HG02623 (cell line): Measurements from ENCODE around the gene MYO9A.

Source experiments
- ATAC-seq: cut with Tn5 transposase; IDR thresholded peaks from one replicate; pipeline ENCODE4 v1.9.1; 2021; ENCODE audit warnings: moderate library complexity; ENCODE audit not compliant: unreplicated experiment

The MYO9A gene

DNA sequence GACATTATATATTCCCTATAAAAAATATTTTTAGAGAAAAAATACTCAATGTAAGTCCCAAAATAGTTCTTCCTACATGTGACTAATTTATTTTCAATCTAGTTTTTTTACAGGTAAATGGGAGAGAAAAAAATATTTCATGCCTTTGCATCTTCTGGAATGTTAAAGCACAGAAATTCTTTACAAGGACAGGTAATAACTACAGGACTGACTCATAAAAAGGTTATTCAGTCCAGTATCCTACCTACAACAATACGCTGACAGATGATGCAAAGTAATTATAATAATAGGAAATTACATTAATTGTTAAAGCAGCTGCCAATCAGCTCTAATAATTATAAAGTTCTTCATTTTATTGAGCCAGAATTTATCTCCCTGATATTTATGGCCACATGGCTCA lies 147.5 kb downstream of the MYO9A start:
- ATAC-seq, result no peak

- no peak for ATAC-seq
Observed at GRCh38 chr15:71962537-71962936, 155.4 kb downstream of the MYO9A start.

GRCh38 chr15:71957026-71957425 lies 160.9 kb downstream of the MYO9A start:
- ATAC-seq, result no peak

DNA sequence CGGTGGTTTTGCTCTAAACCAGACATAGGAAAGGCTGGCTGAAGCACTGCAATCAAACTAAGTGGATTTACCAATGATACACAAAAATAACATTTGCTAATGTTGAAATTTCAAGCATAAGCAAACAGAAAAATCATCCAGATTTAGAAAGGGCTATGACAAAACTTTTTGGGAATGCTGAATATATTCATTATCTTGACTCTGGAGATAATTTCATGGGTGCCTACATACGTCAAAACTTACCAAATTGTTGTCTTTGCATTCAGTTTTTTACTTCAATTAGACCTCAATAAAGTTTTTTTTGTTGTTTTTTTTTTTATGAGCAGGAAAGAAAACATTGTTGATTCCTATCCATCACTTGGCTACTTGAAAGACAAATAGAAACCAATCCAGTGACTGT lies 166.8 kb downstream of the MYO9A start:
- no peak for ATAC-seq

- no peak for ATAC-seq
Observed at GRCh38 chr15:71945012-71945411, 172.9 kb downstream of the MYO9A start.

- no peak for ATAC-seq
Observed at GRCh38 chr15:71943806-71944205, 174.1 kb downstream of the MYO9A start.

- ATAC-seq, result no peak
Observed at GRCh38 chr15:71939981-71940588, 177.9 kb downstream of the MYO9A start.

DNA sequence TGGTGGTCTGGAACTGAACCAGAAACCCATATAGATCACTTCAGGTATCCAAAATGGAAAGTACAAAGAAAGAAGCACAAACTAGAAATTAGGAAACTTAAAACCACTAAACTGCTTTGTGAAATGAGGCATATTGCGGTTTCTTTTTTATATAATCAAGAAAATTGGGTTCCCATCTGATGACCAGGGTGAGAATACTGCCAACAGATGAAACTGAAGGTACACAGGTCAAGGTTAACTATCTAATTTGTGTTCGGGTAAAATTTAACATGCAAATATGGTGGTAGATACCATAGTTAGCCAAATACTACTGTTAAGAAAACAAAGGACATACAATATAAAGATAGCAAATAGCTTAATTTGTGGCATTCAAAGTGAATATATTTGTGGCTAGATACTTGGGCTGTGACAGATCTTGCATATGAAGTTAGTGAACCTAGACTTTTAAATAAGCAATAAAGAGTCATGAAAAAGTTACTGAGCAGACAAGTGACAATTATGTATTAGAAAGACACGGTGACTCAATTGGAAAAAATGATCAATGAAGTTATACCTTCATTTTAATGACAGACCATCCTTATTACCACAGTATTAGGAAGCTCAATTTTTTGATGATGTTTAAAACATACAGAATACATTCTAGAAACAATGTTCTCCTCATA lies 180.2 kb downstream of the MYO9A start:
- no peak for ATAC-seq

- no peak for ATAC-seq
Observed at GRCh38 chr15:71934446-71934845, 183.5 kb downstream of the MYO9A start.

DNA sequence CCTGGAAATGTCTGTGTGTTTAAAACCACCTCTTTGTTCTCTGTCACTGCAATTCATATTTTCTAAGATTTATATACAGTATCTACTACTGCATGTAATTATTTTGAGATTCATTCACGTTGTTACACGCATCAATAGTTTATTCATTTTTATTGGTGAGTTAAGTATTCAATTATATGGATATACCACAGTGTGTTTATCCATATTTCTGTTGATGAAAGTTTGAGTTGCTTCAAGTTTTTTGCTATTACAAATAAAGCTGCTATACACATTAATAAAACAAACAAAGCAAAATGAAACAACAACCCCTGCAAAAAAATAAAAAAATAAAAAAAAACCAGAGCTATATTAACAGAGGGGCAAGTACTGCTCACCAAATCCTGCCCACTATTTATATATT lies 185.3 kb downstream of the MYO9A start:
- no peak for ATAC-seq

DNA sequence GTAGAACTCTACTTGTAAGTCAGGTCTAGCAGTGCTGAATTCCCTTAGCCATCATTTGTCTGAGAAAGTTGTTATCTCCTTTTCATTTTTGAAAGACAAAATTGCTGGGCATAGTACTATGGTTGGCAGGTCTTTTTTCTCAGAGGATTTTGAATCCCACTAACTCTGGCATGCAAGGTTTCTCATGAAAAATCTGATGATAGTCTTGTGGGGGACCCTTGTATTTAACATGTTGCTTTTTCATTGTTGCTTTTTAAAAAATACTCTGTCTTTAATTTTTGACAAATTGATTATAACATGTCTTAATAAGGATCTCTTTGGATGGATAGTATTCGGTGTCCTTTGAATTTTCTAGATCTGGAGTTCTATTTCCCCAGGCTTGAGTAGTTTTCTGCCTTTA lies 186.7 kb downstream of the MYO9A start:
- no peak for ATAC-seq

GRCh38 chr15:71925145-71925544 lies 192.8 kb downstream of the MYO9A start:
- ATAC-seq, result no peak

GRCh38 chr15:71921191-71921590 lies 196.8 kb downstream of the MYO9A start:
- ATAC-seq, result no peak

DNA sequence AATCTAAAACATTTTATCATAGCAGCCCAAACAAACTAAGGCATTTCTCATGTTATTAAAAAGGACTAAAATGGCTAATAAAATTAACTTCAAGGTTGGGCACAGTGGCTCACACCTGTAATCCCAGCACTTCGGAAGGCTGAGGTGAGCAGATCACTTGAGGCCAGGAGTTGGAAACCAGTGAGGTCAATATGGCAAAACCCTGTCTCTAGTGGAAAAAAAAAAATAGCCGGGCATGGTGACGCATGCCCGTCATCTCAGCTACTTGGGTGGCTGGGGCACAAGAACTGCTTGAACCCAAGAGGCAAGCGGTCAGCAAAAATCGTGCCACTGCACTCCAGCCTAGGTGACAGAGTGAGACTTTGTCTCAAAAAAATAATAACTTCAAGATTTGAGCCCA lies 197.4 kb downstream of the MYO9A start:
- no peak for ATAC-seq

DNA sequence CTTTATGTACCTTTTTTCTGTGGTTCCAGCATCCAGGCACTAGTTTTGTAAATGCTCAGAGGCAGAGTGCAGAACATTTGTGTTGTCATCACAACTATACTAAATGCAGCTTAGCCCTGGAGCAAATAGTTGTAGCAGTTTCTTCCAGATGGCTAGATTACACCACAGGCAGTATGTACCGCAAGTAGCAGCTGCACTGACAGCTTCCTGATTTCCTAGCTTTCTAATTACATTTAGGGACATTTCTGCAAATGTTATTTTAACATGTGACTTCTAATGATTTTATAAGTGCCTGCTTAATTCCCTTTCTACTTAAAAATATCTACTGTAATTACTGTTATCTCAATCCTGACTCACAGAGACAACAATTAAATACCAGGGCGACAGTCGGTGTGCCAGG lies 201.1 kb downstream of the MYO9A start:
- no peak for ATAC-seq

- ATAC-seq, result no peak
Observed at GRCh38 chr15:71914092-71914491, 203.9 kb downstream of the MYO9A start.

DNA sequence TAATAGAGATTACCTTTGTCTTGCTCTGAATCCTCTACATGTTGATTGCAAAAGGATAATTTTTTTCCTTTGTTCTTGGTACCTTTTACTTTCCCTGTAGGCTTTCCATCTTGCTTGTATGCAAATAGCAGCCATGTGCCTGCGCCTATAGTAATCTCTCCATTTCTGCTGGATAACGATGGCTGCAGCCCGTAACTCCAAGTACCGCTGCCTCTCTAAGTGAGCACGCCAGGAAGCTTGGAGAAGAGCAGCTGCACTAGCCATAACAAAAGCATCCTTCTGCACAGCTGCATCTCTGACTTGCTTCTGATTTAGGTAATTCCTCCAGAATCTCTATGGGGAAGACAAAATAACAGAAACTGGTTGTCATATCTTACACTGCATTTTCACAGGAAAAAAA lies 218.3 kb downstream of the MYO9A start:
- ATAC-seq, result no peak

GRCh38 chr15:71893691-71894090 lies 224.3 kb downstream of the MYO9A start:
- no peak for ATAC-seq

GRCh38 chr15:71892335-71892734 lies 225.6 kb downstream of the MYO9A start:
- no peak for ATAC-seq

GRCh38 chr15:71891026-71891425 lies 226.9 kb downstream of the MYO9A start:
- no peak for ATAC-seq

DNA sequence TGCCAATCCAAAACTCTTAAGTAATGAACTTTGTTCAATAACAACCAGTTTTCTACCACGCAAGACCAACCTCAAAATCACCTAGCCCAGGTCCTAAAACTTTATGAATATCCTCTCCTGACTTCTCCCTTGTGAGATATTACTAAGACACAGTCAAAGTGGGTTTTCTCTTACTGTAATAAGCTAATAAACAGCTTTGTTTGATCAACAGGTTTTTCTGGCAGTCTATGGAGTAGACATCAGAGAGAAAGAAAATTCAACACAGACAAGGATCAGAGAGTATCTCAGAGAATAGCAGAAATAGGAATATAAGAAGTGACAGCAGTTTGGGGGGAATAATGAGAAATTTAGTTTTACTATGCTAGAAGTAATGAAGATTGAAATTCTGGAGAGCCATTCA lies 228.0 kb downstream of the MYO9A start:
- ATAC-seq, result no peak

GRCh38 chr15:71889385-71889784 lies 228.6 kb downstream of the MYO9A start:
- ATAC-seq, result no peak

GRCh38 chr15:71888797-71889196 lies 229.2 kb downstream of the MYO9A start:
- ATAC-seq, result peak; percentile 45
